Liver (tissue), 9 donors: Measurements from ENCODE around the gene CLDN8. TPM values are rescaled to one million over a fixed set of nuclear protein-coding genes. Genes with fewer than 3 reads are reported as not detected.

ENCODE experiments used
- DNase-seq: peaks from one replicate; pipeline ENCODE4 v3.0.0-alpha.2; 2017; ENCODE audit warnings: low spot score
- H3K27ac ChIP-seq, 2 donors: one replicate each; pipeline ENCODE4 v1.7.0; 2013; ENCODE audit warnings: inconsistent platforms in 2 of 2, low read length in 2 of 2, control low read depth in 1 of 2, low read depth in 1 of 2, mild to moderate bottlenecking in 1 of 2
- H3K27me3 ChIP-seq, 4 donors: one replicate each; pipeline versions ENCODE4 v1.6.1 to v1.7.0; 2013; ENCODE audit warnings: low read length in 3 of 4, inconsistent platforms in 1 of 4, mild to moderate bottlenecking in 1 of 4, moderate library complexity in 1 of 4; ENCODE audit not compliant: control insufficient read depth in 4 of 4, insufficient read depth in 4 of 4
- H3K36me3 ChIP-seq, 4 donors: one replicate each; pipeline versions ENCODE4 v1.6.1 to v1.7.0; 2013; ENCODE audit warnings: low read length in 3 of 4, mild to moderate bottlenecking in 3 of 4, low read depth in 1 of 4, moderate library complexity in 1 of 4; ENCODE audit not compliant: control insufficient read depth in 4 of 4, insufficient read depth in 3 of 4
- H3K4me1 ChIP-seq, 4 donors: one replicate each; pipeline versions ENCODE4 v1.6.1 to v1.7.0; 2013; ENCODE audit warnings: low read length in 3 of 4, mild to moderate bottlenecking in 3 of 4, moderate library complexity in 1 of 4; ENCODE audit not compliant: control insufficient read depth in 4 of 4, insufficient read depth in 4 of 4
- H3K4me3 ChIP-seq, 3 donors: one replicate each; pipeline versions ENCODE4 v1.6.1 to v1.7.0; 2013; ENCODE audit warnings: low read length in 3 of 3, control low read depth in 1 of 3, low read depth in 1 of 3, mild to moderate bottlenecking in 1 of 3
- H3K9ac ChIP-seq, 2 donors: one replicate each; pipeline ENCODE4 v1.7.0; 2013; ENCODE audit warnings: low read length in 2 of 2, mild to moderate bottlenecking in 2 of 2, moderate library complexity in 2 of 2, control low read depth in 1 of 2, low read depth in 1 of 2
- H3K9me3 ChIP-seq, 4 donors: one replicate each; pipeline versions ENCODE4 v1.6.1 to v1.7.0; 2013; ENCODE audit warnings: low read length in 3 of 4; ENCODE audit not compliant: control insufficient read depth in 4 of 4
- CTCF ChIP-seq: fragments of 150-350 bp; IDR thresholded peaks from 2 replicates; pipeline ENCODE4 v1.5.1; 2017; ENCODE audit warnings: improper control_type of control experiment, low read depth, low read length; ENCODE audit not compliant: missing input control
- EGR1 ChIP-seq, 2 donors: IDR thresholded peaks; 2 replicates each; pipeline ENCODE4 v1.6.1; 2016 to 2018; ENCODE audit warnings: antibody characterized with exemption in 2 of 2, low read depth in 2 of 2
- FOXA1 ChIP-seq: IDR thresholded peaks from 2 replicates; pipeline ENCODE4 v1.6.1; 2016; ENCODE audit warnings: antibody characterized with exemption
- FOXA2 ChIP-seq: IDR thresholded peaks from 2 replicates; pipeline ENCODE4 v1.6.1; 2016; ENCODE audit warnings: antibody characterized with exemption
- GABPA ChIP-seq, 2 donors: IDR thresholded peaks in 1 of 2; conservative IDR thresholded peaks in 1 of 2; 2 replicates each; pipeline ENCODE4 v1.6.1; 2016; ENCODE audit warnings: antibody characterized with exemption in 2 of 2, mild to moderate bottlenecking in 1 of 2, moderate library complexity in 1 of 2
- HNF4A ChIP-seq, 2 donors: conservative IDR thresholded peaks; 2 replicates each; pipeline ENCODE4 v1.6.1; 2016; ENCODE audit warnings: antibody characterized with exemption in 2 of 2, mild to moderate bottlenecking in 2 of 2
- HNF4G ChIP-seq: IDR thresholded peaks from 2 replicates; pipeline ENCODE4 v1.6.1; 2016; ENCODE audit warnings: antibody characterized with exemption
- JUND ChIP-seq, 2 donors: IDR thresholded peaks; 2 replicates each; pipeline ENCODE4 v1.6.1; 2016; ENCODE audit warnings: antibody characterized with exemption in 2 of 2
- NR2F2 ChIP-seq: IDR thresholded peaks from 2 replicates; pipeline ENCODE4 v1.6.1; 2016; ENCODE audit warnings: antibody characterized with exemption
- RAD21 ChIP-seq, 2 donors: IDR thresholded peaks; 2 replicates each; pipeline ENCODE4 v1.6.1; 2016; ENCODE audit warnings: antibody characterized with exemption in 2 of 2, mild to moderate bottlenecking in 2 of 2
- RXRA ChIP-seq, 2 donors: IDR thresholded peaks; 2 replicates each; pipeline ENCODE4 v1.6.1; 2017 to 2018; ENCODE audit warnings: antibody characterized with exemption in 2 of 2, mild to moderate bottlenecking in 1 of 2
- SP1 ChIP-seq: IDR thresholded peaks from 2 replicates; pipeline ENCODE4 v1.6.1; 2018; ENCODE audit warnings: antibody characterized with exemption, mild to moderate bottlenecking
- TAF1 ChIP-seq: conservative IDR thresholded peaks from 2 replicates; pipeline ENCODE4 v1.6.1; 2016; ENCODE audit warnings: antibody characterized with exemption, mild to moderate bottlenecking
- YY1 ChIP-seq: IDR thresholded peaks from 2 replicates; pipeline ENCODE4 v1.6.1; 2016; ENCODE audit warnings: antibody characterized with exemption, mild to moderate bottlenecking
- ZBTB33 ChIP-seq: IDR thresholded peaks from 2 replicates; pipeline ENCODE4 v1.6.1; 2016; ENCODE audit warnings: antibody characterized with exemption
- WGBS: extraction: QIAGEN DNeasy Blood & Tissue Kit; methylation state at CpG from one replicate; pipeline ENCODE4 v1.1.7; 2013; 5-methylcytosine and 5-hydroxymethylcytosine counted together
- polyA plus RNA-seq, 2 donors: library from polyadenylated mRNA; stranded (reverse) in 1 of 2; unstranded in 1 of 2; fragments of 200-250 nt in 1 of 2; fragments of >200 nt in 1 of 2; fragmentation: Nextera tagmentation in 1 of 2; extraction: Ambion mirVana in 1 of 2; gene quantifications; one replicate each; pipeline versions ENCODE4 v1.2.1 to v1.2.3, GENCODE V29; 2013 to 2015
- total RNA-seq, 2 donors: library from RNA; depleted of rRNA; stranded (reverse); fragments of >200 nt; gene quantifications; one replicate each; pipeline ENCODE4 v1.2.3, GENCODE V29; 2014
- TF ChIP-seq, protein P1 (sequence below): IDR thresholded peaks from 2 replicates; pipeline ENCODE4 v1.6.1; 2016; ENCODE audit warnings: antibody characterized with exemption
- TF ChIP-seq, protein P2 (sequence below): IDR thresholded peaks from 2 replicates; pipeline ENCODE4 v1.6.1; 2016; ENCODE audit warnings: antibody characterized with exemption
- TF ChIP-seq, protein P3 (sequence below): IDR thresholded peaks from 2 replicates; pipeline ENCODE4 v1.6.1; 2016; ENCODE audit warnings: antibody characterized with exemption, mild to moderate bottlenecking
- donor health status: healthy.
- donor health status: healthy.
- donor health status: healthy.
- donor health status: healthy.
- donor health status: healthy.

CLDN8 gene
- total and polyA plus RNA-seq, 4 donors = 0.10 TPM; not detected in 3

DNA sequence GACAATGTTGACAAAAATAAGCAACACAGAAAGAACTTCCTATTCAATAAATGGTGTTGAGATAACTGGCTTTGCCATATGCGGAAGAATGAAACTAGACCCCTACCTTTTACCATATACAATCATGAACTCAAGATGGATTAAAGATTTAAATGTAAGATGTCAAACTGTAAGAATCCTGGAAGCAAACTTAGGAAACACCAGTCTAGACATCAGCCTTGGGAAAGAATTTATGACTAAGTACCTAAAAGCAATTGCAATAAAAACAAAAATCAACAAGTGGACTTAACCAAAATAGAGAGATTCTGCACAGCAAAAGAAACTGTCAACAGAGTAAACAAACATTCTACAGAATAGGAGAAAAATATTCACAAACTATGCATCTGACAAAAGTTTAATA is 16.1 kb upstream of the CLDN8 start:
- TF ChIP-seq HNF4A (conservative IDR thresholded peaks at IDR 0.05) (no peak), JUND (IDR thresholded peaks at IDR 0.05) (no peak), SP1 (no peak), ZBTB33 (no peak), YY1 (no peak), FOXA1 (no peak), RXRA (IDR thresholded peaks at IDR 0.05) (no peak), HNF4G (no peak), GABPA (IDR thresholded peaks at IDR 0.05 in 1 of 2, conservative IDR thresholded peaks at IDR 0.05 in 1 of 2) (no peak), RAD21 (IDR thresholded peaks at IDR 0.05) (no peak), CTCF (no peak), NR2F2 (no peak), TAF1 (no peak), EGR1 (IDR thresholded peaks at IDR 0.05; ENCODE audit: low read depth in 2 of 2) (no peak), FOXA2 (no peak)
- TF ChIP-seq, protein P1, sequence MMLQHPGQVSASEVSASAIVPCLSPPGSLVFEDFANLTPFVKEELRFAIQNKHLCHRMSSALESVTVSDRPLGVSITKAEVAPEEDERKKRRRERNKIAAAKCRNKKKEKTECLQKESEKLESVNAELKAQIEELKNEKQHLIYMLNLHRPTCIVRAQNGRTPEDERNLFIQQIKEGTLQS = no peak
- H3K4me3 ChIP-seq = no peak overlapping the region
- 97% methylated on average over 1 of the region's 1 CpG for WGBS
- H3K4me1 ChIP-seq = no peaks in the 10 kb centered on the region
- H3K36me3 ChIP-seq = no peaks in the 10 kb centered on the region
- no peaks in the 10 kb centered on the region for H3K27me3 ChIP-seq
- no peak overlapping the region for H3K9ac ChIP-seq
- no peak overlapping the region for H3K27ac ChIP-seq
- DNase-seq = no peak
- H3K9me3 ChIP-seq = no peaks in the 10 kb centered on the region

DNA sequence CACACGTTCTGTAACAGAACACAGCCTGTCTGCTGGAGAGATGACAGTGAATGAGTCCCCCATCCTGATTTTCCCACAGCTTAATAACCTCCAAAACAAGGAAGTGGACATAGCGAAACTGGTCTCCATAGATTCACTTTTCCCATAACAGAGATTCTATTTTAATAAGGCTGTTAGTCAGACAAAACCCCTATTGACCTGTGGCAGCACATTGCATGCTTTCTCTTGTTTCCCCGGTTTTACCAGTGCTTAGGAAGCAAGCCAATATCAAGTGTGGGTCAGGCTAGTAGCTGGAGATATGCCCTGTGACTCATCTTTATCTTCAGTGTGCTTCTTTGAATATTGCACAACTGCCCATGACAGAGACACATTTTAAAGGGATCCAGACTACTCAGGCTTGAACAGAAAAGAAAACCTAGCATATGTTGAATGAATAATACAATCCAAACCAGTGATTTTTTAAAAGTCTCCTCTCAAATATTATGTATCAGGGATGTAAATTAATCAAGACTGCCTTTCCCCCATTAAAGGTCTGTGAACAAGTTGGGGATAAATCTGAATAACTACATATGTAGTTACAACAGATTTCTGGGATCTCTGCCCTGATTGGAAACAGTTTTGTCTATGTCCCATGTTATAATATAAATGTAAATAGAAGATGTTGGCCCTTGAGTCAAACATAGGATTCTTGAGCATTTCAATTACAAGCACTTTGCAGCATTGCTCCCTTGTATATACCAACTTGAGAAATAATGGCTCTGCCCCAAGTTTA is 11.9 kb upstream of the CLDN8 start:
- Histone ChIP-seq H3K27me3 (no peaks in the 10 kb centered on the region), H3K9ac (no peak overlapping the region), H3K36me3 (no peaks in the 10 kb centered on the region), H3K4me3 (no peak overlapping the region), H3K4me1 (no peaks in the 10 kb centered on the region), H3K9me3 (no peaks in the 10 kb centered on the region), H3K27ac (peak overlapping the region in 1 of 2 donors; percentile 1)
- DNase-seq = no peak
- 30% methylated on average over 3 of the region's 3 CpGs for WGBS
- TF ChIP-seq RXRA (IDR thresholded peaks at IDR 0.05) (peak in 1 of 2 donors; percentile 32), RAD21 (IDR thresholded peaks at IDR 0.05) (peak in 1 of 2 donors; percentile 17), JUND (IDR thresholded peaks at IDR 0.05) (peak; percentile 88 to 93), SP1 (peak; percentile 50), EGR1 (IDR thresholded peaks at IDR 0.05; ENCODE audit: low read depth in 2 of 2) (no peak), TAF1 (no peak), HNF4A (conservative IDR thresholded peaks at IDR 0.05) (no peak), NR2F2 (peak; percentile 93), YY1 (no peak), HNF4G (no peak), GABPA (IDR thresholded peaks at IDR 0.05 in 1 of 2, conservative IDR thresholded peaks at IDR 0.05 in 1 of 2) (no peak)
- TF ChIP-seq, protein P2, sequence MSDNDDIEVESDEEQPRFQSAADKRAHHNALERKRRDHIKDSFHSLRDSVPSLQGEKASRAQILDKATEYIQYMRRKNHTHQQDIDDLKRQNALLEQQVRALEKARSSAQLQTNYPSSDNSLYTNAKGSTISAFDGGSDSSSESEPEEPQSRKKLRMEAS = peak; percentile 34
- TF ChIP-seq, protein P3, sequence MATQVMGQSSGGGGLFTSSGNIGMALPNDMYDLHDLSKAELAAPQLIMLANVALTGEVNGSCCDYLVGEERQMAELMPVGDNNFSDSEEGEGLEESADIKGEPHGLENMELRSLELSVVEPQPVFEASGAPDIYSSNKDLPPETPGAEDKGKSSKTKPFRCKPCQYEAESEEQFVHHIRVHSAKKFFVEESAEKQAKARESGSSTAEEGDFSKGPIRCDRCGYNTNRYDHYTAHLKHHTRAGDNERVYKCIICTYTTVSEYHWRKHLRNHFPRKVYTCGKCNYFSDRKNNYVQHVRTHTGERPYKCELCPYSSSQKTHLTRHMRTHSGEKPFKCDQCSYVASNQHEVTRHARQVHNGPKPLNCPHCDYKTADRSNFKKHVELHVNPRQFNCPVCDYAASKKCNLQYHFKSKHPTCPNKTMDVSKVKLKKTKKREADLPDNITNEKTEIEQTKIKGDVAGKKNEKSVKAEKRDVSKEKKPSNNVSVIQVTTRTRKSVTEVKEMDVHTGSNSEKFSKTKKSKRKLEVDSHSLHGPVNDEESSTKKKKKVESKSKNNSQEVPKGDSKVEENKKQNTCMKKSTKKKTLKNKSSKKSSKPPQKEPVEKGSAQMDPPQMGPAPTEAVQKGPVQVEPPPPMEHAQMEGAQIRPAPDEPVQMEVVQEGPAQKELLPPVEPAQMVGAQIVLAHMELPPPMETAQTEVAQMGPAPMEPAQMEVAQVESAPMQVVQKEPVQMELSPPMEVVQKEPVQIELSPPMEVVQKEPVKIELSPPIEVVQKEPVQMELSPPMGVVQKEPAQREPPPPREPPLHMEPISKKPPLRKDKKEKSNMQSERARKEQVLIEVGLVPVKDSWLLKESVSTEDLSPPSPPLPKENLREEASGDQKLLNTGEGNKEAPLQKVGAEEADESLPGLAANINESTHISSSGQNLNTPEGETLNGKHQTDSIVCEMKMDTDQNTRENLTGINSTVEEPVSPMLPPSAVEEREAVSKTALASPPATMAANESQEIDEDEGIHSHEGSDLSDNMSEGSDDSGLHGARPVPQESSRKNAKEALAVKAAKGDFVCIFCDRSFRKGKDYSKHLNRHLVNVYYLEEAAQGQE = no peak
